Stimulated activated CD8-positive, alpha-beta memory T cell treated with anti-CD3 and anti-CD28 coated beads, Interleukin-15, amount 100 ng/mL, for 4 hours (primary cell): ENCODE data around the gene FDX2.
"Not testable (repeated sequence)": the region's sequence is repeated elsewhere in the genome, so short reads cannot be mapped to it uniquely, and the experiment has no call there.

Source experiments
- DNase-seq, 2 donors: peaks; one replicate each; pipeline ENCODE4 v3.0.0-alpha.2; 2020; ENCODE audit warnings: low read depth in 2 of 2

FDX2 gene

GRCh38 chr19:10284065-10284959, 31.5 kb downstream of the FDX2 start:
- DNase-seq, result no peak

DNA sequence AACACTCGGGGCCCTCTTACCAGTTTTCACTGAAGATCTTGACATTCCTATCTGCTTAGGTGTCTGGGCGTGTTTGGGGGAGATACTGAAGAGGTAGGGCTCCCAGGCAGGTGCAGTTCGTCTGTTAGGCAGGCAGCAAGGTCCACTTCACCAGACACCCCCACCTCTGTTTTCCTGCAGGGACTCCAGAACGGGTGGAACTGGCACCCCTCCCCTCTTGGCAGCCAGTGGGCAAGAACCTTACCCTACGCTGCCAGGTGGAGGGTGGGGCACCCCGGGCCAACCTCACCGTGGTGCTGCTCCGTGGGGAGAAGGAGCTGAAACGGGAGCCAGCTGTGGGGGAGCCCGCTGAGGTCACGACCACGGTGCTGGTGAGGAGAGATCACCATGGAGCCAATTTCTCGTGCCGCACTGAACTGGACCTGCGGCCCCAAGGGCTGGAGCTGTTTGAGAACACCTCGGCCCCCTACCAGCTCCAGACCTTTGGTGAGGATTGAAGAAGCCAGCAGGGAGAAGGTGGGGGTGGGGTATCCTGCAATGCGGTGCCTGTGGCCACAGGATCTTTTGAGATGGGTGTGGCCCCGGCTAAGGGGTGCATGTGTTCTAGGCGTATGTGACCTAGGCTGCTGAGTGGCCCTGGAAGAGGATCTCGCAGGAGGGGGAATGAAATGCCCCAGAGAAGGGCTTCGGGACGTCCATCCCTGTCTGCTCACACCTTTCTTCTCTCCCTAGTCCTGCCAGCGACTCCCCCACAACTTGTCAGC, 32.3 kb downstream of the FDX2 start:
- no peak for DNase-seq

DNA sequence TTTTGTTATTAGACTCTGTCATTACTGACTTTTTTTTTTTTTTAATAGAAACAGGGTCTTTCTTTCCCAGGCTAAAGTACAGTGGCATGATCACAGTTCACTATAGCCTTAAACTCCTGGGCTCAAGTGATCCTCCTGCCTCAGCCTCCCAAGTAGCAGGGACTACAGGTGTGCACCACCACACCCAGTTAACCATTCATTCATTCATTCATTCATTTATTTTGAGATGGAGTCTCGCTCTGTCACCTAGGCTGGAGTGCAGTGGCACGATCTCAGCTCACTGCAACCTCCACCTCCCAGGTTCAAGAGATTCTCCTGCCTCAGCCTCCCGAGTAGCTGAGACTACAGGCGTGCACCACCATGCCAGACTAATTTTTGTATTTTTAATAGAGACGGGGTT, 33.8 kb downstream of the FDX2 start:
- DNase-seq, result not testable (repeated sequence)

- no peak for DNase-seq
These were observed 35.9 kb downstream of the FDX2 start for GRCh38 chr19:10279737-10280442.

DNA sequence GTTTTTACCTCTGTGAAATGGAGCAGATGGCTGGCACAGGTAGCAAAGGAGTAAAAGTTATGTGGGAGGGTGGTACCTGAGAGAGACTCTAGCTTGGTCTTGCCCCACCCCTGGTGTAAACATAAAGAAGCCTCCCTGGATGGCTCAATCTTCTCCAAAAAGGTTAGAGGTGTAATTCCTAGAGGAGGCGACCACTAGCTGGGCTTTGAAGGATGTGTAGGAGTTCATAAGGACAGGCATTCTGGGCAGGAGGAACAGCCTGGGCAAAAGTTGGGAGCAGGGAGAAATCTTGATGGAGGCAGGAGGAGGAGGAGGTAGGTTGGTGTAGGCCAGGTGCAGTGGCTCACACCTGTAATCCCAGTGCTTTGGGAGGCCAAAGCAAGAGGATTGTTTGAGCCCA, 36.9 kb downstream of the FDX2 start:
- no peak for DNase-seq

DNA sequence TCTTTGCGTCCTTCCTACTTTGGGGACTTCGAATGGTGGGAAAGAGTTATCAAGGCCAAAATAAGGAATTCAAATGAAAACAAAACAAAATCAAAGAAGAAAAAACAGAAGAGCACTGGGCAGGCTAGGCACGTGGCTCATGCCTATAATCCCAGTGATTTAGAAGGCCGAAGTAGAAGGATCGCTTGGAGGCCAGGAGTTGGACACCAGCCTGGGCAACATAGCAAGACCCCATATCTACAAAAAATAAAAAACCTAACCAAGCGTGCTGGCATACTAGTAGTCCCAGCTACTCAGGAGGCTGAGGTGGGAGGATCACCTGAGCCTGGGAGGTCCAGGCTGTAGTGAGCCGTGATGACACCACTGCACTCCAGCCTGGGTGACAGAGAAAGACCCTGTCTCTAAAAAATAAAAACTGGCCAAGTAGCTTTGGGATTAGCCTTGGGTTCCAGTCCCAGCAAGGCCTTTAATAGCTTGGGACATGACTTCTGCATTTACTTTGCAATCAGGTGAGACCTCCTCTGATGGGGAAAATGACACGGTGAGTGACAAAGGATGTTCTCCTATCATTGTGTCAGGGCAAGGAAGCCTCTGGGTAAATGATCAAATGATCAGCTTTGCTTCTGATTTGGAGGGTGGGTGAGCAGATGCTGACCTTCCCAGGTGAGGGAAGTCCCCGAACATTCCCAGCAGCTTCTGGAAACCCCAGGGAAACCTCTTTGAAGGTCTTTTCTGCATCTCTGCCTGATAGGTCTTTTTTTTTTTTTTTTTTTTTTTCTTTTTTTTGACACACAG, 37.8 kb downstream of the FDX2 start:
- no peak for DNase-seq

- DNase-seq, result no peak
These were observed 41.2 kb downstream of the FDX2 start for GRCh38 chr19:10274589-10274988.

DNA sequence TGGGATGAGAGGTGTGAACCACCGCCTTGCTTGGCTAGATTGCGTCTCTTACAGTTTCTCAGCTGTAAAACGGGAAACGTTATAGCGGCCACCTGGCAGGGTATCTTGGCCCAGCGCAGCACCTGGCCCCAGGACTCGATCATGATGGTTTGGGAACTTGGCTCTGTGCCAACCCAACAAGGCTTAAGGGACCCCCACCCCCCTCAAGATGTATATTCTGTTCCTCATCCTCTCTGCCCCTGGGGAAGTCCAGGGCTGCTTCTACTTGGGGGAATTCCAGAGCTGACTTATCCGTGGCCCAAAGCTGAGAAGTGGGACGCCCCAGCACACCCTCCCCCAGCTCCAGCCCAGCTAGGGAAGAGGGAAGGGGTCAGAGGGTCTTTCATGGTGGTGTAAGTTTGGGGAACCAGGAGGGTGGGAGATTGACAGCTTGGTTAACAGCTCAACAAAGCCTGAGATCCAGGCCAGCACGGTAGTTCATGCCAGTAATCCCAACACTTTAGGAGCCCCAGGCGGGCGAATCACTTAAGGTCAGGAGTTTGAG, 44.2 kb downstream of the FDX2 start:
- DNase-seq, result no peak

DNA sequence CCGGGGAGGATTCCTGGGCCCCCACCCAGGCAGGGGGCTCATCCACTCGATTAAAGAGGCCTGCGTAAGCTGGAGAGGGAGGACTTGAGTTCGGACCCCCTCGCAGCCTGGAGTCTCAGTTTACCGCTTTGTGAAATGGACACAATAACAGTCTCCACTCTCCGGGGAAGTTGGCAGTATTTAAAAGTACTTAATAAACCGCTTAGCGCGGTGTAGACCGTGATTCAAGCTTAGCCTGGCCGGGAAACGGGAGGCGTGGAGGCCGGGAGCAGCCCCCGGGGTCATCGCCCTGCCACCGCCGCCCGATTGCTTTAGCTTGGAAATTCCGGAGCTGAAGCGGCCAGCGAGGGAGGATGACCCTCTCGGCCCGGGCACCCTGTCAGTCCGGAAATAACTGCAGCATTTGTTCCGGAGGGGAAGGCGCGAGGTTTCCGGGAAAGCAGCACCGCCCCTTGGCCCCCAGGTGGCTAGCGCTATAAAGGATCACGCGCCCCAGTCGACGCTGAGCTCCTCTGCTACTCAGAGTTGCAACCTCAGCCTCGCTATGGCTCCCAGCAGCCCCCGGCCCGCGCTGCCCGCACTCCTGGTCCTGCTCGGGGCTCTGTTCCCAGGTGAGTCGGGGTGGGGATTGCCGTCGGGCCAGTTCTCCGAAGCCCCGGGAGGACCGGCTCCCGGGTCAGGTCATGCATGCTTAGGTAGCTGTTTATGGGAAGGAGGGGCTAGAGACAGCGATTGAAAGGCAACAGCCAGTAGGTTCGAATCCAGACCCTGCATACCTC, 45.0 kb downstream of the FDX2 start, which contains the start of gene ICAM1:
Gene ICAM1 (plus strand): TSS at position 505 of the 779 bp plus-strand sequence. CDS start 40 bp downstream, at position 545.
- peak; percentile 58 to 68 for DNase-seq

DNA sequence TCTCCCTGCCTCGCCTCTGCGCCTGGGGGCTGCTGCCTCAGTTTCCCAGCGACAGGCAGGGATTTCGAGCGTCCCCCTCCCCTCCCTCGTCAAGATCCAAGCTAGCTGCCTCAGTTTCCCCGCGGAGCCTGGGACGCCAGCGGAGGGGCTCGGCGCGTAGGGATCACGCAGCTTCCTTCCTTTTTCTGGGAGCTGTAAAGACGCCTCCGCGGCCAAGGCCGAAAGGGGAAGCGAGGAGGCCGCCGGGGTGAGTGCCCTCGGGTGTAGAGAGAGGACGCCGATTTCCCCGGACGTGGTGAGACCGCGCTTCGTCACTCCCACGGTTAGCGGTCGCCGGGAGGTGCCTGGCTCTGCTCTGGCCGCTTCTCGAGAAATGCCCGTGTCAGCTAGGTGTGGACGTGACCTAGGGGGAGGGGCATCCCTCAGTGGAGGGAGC, 45.6 kb downstream of the FDX2 start:
- DNase-seq, result peak; percentile 60

DNA sequence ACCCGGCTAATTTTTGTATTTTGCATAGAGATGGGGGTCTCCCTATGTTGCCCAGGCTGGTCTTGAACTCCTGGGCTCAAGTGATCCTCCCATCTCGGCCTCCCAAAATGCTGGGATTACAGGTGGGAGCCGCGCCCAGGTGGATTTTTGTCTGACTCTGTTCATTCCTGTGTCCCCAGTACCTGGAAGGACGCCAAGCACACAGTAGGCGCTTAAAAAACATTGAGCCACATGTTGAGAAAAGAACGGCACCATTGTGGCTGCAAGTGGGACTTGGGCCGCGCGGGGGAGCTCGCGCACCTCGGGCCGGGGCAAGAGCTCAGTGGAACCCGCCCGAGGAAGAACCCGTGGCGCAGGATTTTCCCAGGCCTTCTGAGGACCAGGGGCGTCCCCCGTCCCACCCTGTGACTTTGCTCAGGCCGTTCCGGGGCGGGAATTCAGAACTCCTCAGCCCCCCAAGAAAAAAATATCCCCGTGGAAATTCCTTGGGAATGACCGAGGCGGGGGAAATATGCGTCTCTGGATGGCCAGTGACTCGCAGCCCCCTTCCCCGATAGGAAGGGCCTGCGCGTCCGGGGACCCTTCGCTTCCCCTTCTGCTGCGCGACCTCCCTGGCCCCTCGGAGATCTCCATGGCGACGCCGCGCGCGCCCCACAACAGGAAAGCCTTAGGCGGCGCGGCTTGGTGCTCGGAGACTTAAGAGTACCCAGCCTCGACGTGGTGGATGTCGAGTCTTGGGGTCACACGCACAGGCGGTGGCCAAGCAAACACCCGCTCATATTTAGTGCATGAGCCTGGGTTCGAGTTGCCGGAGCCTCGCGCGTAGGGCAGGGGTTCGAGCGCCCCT, 46.3 kb downstream of the FDX2 start:
- DNase-seq, result peak; percentile 71

DNA sequence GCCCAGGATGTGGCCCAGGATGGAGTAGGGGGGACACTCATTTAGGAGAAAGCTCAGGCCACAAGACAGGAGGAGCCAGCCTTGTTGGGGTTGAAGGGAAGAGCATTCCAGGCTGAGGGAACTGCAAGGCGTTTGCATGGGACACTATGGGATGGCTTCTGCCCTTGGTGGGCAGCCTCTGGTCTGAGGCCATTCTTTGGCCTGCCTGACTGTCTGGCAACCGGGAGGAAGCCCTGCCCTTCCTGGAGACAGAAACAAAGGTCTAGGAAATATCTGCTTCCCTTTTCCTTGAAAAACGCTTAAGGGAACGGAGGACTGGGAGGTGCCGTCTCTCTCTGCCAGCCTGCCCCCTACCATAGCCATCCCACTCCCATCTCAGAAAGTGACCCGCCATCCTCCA, 47.7 kb downstream of the FDX2 start:
- DNase-seq, result no peak

DNA sequence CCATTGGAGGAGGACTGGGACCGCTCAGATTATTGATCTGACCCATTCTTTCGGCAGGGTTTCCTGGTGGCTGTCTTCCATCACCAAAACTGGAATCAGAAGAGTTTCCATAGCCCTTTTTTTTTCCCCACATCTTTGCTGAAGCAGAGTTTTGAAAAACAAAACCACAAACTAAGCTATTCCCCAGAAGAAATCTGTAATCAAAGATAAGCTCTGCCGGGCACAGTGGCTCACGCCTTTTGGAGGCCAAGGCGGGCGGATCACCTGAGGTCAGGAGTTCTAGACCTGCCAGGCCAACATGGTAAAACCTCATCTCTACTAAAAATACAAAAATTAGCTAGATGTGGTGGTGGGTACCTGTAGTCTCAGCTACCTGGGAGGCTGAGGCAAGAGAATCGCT, 49.1 kb downstream of the FDX2 start:
- DNase-seq, result no peak

GRCh38 chr19:10262771-10263170, 53.0 kb downstream of the FDX2 start:
- no peak for DNase-seq

GRCh38 chr19:10260141-10260584, 55.7 kb downstream of the FDX2 start:
- peak in 1 of 2 donors; percentile 29 for DNase-seq
